Superior temporal gyrus (tissue), 1 donor: Measurements from ENCODE around the gene PCDHGC3.
A peak's percentile ranks its signal among the peaks of the same experiment; 100 is the strongest.
"Not testable (repeated sequence)": the region's sequence is repeated elsewhere in the genome, so short reads cannot be mapped to it uniquely, and the experiment has no call there.

Source experiments
- DNase-seq: peaks from one replicate; pipeline ENCODE4 v3.0.0-alpha.2; 2016; ENCODE audit errors: extremely low spot score

Gene PCDHGC3

GRCh38 chr5:141475625-141476131 is at the start of gene PCDHGC3:
Gene PCDHGC3 (plus strand): TSS chr5:141475966. CDS start chr5:141476117, 151 bp downstream.
- DNase-seq: peak; percentile 85

- DNase-seq: no peak
These were observed 47.9 kb upstream of the PCDHGC3 start for GRCh38 chr5:141427783-141428426.

GRCh38 chr5:141430332-141431113 is 45.2 kb upstream of the PCDHGC3 start, which contains the start of gene PCDHGA12:
Gene PCDHGA12 (plus strand): TSS chr5:141430507. CDS start chr5:141430760, 253 bp downstream.
- DNase-seq: peak; percentile 20

- DNase-seq: no peak
These were observed 44.5 kb upstream of the PCDHGC3 start for GRCh38 chr5:141431286-141431685.

GRCh38 chr5:141432308-141432707 is 43.5 kb upstream of the PCDHGC3 start:
- DNase-seq: not testable (repeated sequence)

GRCh38 chr5:141432726-141433125 is 43.0 kb upstream of the PCDHGC3 start:
- DNase-seq: not testable (repeated sequence)

- DNase-seq: no peak
These were observed 41.8 kb upstream of the PCDHGC3 start for GRCh38 chr5:141434006-141434405.

GRCh38 chr5:141437221-141437620 is 38.5 kb upstream of the PCDHGC3 start:
- no peak for DNase-seq

GRCh38 chr5:141439411-141440141 is 36.2 kb upstream of the PCDHGC3 start:
- no peak for DNase-seq

- no peak for DNase-seq
These were observed 35.4 kb upstream of the PCDHGC3 start for GRCh38 chr5:141440341-141440740.

GRCh38 chr5:141441571-141442170 is 34.1 kb upstream of the PCDHGC3 start:
- no peak for DNase-seq

GRCh38 chr5:141465351-141465750 is 10.4 kb upstream of the PCDHGC3 start:
- no peak for DNase-seq

- peak; percentile 61 for DNase-seq
These were observed 556 bp downstream of the PCDHGC3 start for GRCh38 chr5:141476132-141476911.

GRCh38 chr5:141477044-141477575 is 1.3 kb downstream of the PCDHGC3 start:
- no peak for DNase-seq

GRCh38 chr5:141477815-141478214 is 2.0 kb downstream of the PCDHGC3 start:
- no peak for DNase-seq

GRCh38 chr5:141478321-141478945 is 2.7 kb downstream of the PCDHGC3 start:
- DNase-seq: no peak

GRCh38 chr5:141479776-141480175 is 4.0 kb downstream of the PCDHGC3 start:
- no peak for DNase-seq

- DNase-seq: no peak
These were observed 8.1 kb downstream of the PCDHGC3 start for GRCh38 chr5:141483902-141484301.

GRCh38 chr5:141484310-141484640 is 8.5 kb downstream of the PCDHGC3 start:
- no peak for DNase-seq

- no peak for DNase-seq
These were observed 9.0 kb downstream of the PCDHGC3 start, which contains the start of gene PCDHGC4 for GRCh38 chr5:141484641-141485311. Gene PCDHGC4 (plus strand): TSS chr5:141485030. CDS start chr5:141485174, 144 bp downstream.
